RWPE2 (cell line): Measurements from ENCODE around the gene ABRACL.

Source experiments
- ATAC-seq: fragments of 200-7000 bp; cut with Tn5 transposase; 3 replicates; pipeline ENCODE4 v1.9.1; 2021; ENCODE audit warnings: low read depth
- DNase-seq: peaks from one replicate; pipeline ENCODE4 v3.0.0-alpha.2; 2020; ENCODE audit warnings: low spot score
- H3K27ac ChIP-seq: fragments of 450-650 bp; 2 replicates; pipeline ENCODE4 v1.5.1; 2017; ENCODE audit warnings: mild to moderate bottlenecking; ENCODE audit not compliant: poor library complexity, severe bottlenecking
- H3K27me3 ChIP-seq: fragments of 250-450 bp; sonication (Bioruptor Pico); 2 replicates; pipeline ENCODE4 v1.5.1; 2021; ENCODE audit warnings: mild to moderate bottlenecking, moderate library complexity; ENCODE audit not compliant: insufficient read depth, poor library complexity, severe bottlenecking
- H3K36me3 ChIP-seq: fragments of 250-450 bp; sonication (Bioruptor Pico); 2 replicates; pipeline ENCODE4 v1.5.1; 2020; ENCODE audit warnings: low read depth, mild to moderate bottlenecking, moderate library complexity
- H3K4me1 ChIP-seq: fragments of 250-450 bp; sonication (Bioruptor Pico); 2 replicates; pipeline ENCODE4 v1.5.1; 2021; ENCODE audit warnings: mild to moderate bottlenecking, moderate library complexity; ENCODE audit not compliant: insufficient read depth, poor library complexity, severe bottlenecking
- H3K4me3 ChIP-seq: fragments of 250-450 bp; sonication (Bioruptor Pico); 2 replicates; pipeline ENCODE4 v1.5.1; 2021; ENCODE audit warnings: mild to moderate bottlenecking, moderate library complexity; ENCODE audit not compliant: severe bottlenecking
- H3K9me3 ChIP-seq: fragments of 250-450 bp; sonication (Bioruptor Pico); 2 replicates; pipeline ENCODE4 v1.5.1; 2021; ENCODE audit warnings: mild to moderate bottlenecking, moderate library complexity; ENCODE audit not compliant: severe bottlenecking
- CTCF ChIP-seq: fragments of 450-650 bp; IDR thresholded peaks from one replicate; pipeline ENCODE4 v1.5.1; 2017; ENCODE audit warnings: mild to moderate bottlenecking, moderate library complexity; ENCODE audit not compliant: poor library complexity, severe bottlenecking

ABRACL gene

DNA sequence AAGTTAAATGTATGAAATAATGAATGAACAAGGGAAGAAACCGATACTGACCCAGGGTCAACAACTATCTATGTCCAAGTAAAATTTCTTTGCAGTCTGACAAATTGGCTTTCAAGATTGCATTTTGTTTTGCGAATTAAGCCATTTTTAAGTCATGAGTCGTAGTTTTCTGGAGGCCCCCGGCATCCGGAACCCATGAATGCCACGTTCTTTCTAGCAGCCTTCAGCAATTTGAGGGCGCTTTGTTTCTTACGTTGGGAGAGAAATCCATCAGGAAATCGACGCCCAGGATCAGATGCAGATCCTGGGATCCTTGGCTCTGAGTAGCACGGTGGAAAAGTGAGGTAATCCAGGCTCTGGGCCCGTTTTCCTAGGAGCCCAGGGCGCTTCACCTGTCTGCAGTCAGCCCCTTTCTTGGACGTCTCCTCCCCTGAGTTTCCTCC is 309 bp upstream of the ABRACL start:
- no peaks in the 10 kb centered on the region for H3K36me3 ChIP-seq
- peak; percentile 66 for DNase-seq
- H3K9me3 ChIP-seq, result no peaks in the 10 kb centered on the region
- H3K4me1 ChIP-seq, result peaks cover 11% of the 10 kb centered on the region
- no peak for TF ChIP-seq CTCF
- H3K4me3 ChIP-seq, result peak overlapping the region; percentile 92
- ATAC-seq, result no peak; the same call in 2 of the 3 replicates
- H3K27ac ChIP-seq, result peak overlapping the region; percentile 38
- no peaks in the 10 kb centered on the region for H3K27me3 ChIP-seq

GRCh38 chr6:139029470-139030227 is 1.1 kb downstream of the ABRACL start:
- H3K4me1 ChIP-seq, result peaks cover 11% of the 10 kb centered on the region
- DNase-seq (no peak), ATAC-seq (peak; percentile 24)
- 0 out of 2 replicates have a peak, but pooled peaks cover 5% of the 10 kb centered on the region for H3K36me3 ChIP-seq
- peak overlapping the region; percentile 92 for H3K4me3 ChIP-seq
- no peak for TF ChIP-seq CTCF
- no peaks in the 10 kb centered on the region for H3K27me3 ChIP-seq
- peak overlapping the region; percentile 38 for H3K27ac ChIP-seq
- H3K9me3 ChIP-seq, result no peaks in the 10 kb centered on the region

GRCh38 chr6:139030228-139030963 is 1.9 kb downstream of the ABRACL start:
- H3K27me3 ChIP-seq, result no peaks in the 10 kb centered on the region
- ATAC-seq, result no peak
- DNase-seq, result no peak
- no peak overlapping the region for H3K4me3 ChIP-seq
- 0 out of 2 replicates have a peak, but pooled peaks cover 10% of the 10 kb centered on the region for H3K36me3 ChIP-seq
- TF ChIP-seq CTCF, result no peak
- peaks cover 11% of the 10 kb centered on the region for H3K4me1 ChIP-seq
- no peak overlapping the region for H3K27ac ChIP-seq
- no peaks in the 10 kb centered on the region for H3K9me3 ChIP-seq

- DNase-seq (no peak), ATAC-seq (no peak)
- no peak overlapping the region for H3K27ac ChIP-seq
- H3K9me3 ChIP-seq, result no peaks in the 10 kb centered on the region
- no peak for TF ChIP-seq CTCF
- H3K36me3 ChIP-seq, result peaks cover 10% of the 10 kb centered on the region
- no peaks in the 10 kb centered on the region for H3K4me1 ChIP-seq
- no peaks in the 10 kb centered on the region for H3K27me3 ChIP-seq
- no peak overlapping the region for H3K4me3 ChIP-seq
Measured at GRCh38 chr6:139037490-139037889, 8.9 kb downstream of the ABRACL start.
